Measurements from ENCODE around the gene SNTB2. TPM values are rescaled to one million over a fixed set of nuclear protein-coding genes. Genes with fewer than 3 reads are reported as not detected.

Gene SNTB2
- total RNA-seq, 2 donors from 2014 or later = 33.7 to 53.0 TPM

GRCh38 chr16:69311533-69312387, 124.8 kb downstream of the SNTB2 start:
- no peaks in the 10 kb centered on the region for H3K27me3 ChIP-seq (replicated peaks; ENCODE audit: insufficient read depth)
- WGBS = 2% methylated on average over 40 of the region's 59 CpGs
- H3K36me3 ChIP-seq = peaks cover 6 to 9% of the 10 kb centered on the region in 2 donors
- TF ChIP-seq POLR2A (IDR thresholded peaks at IDR 0.05) = peak; percentile 1
- TF ChIP-seq CTCF (IDR thresholded peaks at IDR 0.05) = no peak
- TF ChIP-seq POLR2AphosphoS5 (IDR thresholded peaks at IDR 0.05) = no peak
- peak overlapping the region; percentile 73 to 88 for H3K4me3 ChIP-seq
- intact Hi-C loops (cut with DNase I) = no loop called here
- peak overlapping the region; percentile 62 to 90 for H3K27ac ChIP-seq
- DNase-seq (ENCODE audit: low spot score) = no peak
- no peaks in the 10 kb centered on the region for H3K9me3 ChIP-seq
- peaks cover 4% of the 10 kb centered on the region for H3K4me1 ChIP-seq (replicated peaks)

DNA sequence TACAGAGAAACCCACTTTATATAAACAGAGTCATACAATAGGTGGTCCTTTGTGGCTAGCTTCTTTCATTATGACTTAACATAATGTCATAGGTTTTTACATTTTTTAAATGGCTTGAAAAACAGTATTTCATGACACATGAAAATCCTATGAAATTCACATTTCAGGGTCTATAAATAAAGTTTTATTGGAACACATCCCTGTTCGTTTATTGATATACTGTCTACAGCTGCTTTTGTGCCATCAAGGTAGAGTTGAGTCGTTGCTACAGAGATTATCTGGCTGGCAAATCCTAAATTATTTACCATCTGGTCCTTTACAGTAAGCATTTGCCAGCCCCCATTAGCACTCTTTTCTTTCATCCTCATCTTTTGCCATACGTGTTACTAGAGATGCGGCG, 126.5 kb downstream of the SNTB2 start:
- intact Hi-C loops (cut with DNase I) = no loop called here
- no peak overlapping the region for H3K27ac ChIP-seq
- no peak overlapping the region for H3K4me3 ChIP-seq
- peaks cover 6 to 17% of the 10 kb centered on the region in 2 donors for H3K36me3 ChIP-seq
- H3K4me1 ChIP-seq (replicated peaks) = peaks cover 4% of the 10 kb centered on the region
- 92% methylated on average over 5 of the region's 5 CpGs for WGBS
- H3K9me3 ChIP-seq = no peaks in the 10 kb centered on the region
- TF ChIP-seq POLR2A (IDR thresholded peaks at IDR 0.05) (no peak), POLR2AphosphoS5 (IDR thresholded peaks at IDR 0.05) (no peak), CTCF (IDR thresholded peaks at IDR 0.05) (no peak)
- no peaks in the 10 kb centered on the region for H3K27me3 ChIP-seq (replicated peaks; ENCODE audit: insufficient read depth)
- no peak for DNase-seq (ENCODE audit: low spot score)

- no peak overlapping the region for H3K4me3 ChIP-seq
- H3K27me3 ChIP-seq (replicated peaks; ENCODE audit: insufficient read depth) = no peaks in the 10 kb centered on the region
- 77% methylated on average over 11 of the region's 11 CpGs for WGBS
- H3K36me3 ChIP-seq = peaks cover 14 to 28% of the 10 kb centered on the region in 2 donors
- intact Hi-C loops (cut with DNase I) = no loop called here
- TF ChIP-seq POLR2AphosphoS5 (IDR thresholded peaks at IDR 0.05) (no peak), CTCF (IDR thresholded peaks at IDR 0.05) (no peak), POLR2A (IDR thresholded peaks at IDR 0.05) (no peak)
- H3K9me3 ChIP-seq = no peaks in the 10 kb centered on the region
- no peak for DNase-seq (ENCODE audit: low spot score)
- no peak overlapping the region for H3K27ac ChIP-seq
- peaks cover 4% of the 10 kb centered on the region for H3K4me1 ChIP-seq (replicated peaks)
These were observed 127.6 kb downstream of the SNTB2 start for GRCh38 chr16:69314534-69314933.

GRCh38 chr16:69315486-69316311, 128.7 kb downstream of the SNTB2 start:
- 83% methylated on average over 30 of the region's 30 CpGs for WGBS
- peaks cover 4% of the 10 kb centered on the region for H3K4me1 ChIP-seq (replicated peaks)
- H3K4me3 ChIP-seq = no peak overlapping the region
- H3K27ac ChIP-seq = no peak overlapping the region
- H3K27me3 ChIP-seq (replicated peaks; ENCODE audit: insufficient read depth) = no peaks in the 10 kb centered on the region
- TF ChIP-seq POLR2AphosphoS5 (IDR thresholded peaks at IDR 0.05) (no peak), CTCF (IDR thresholded peaks at IDR 0.05) (no peak), POLR2A (IDR thresholded peaks at IDR 0.05) (no peak)
- no peaks in the 10 kb centered on the region for H3K9me3 ChIP-seq
- DNase-seq (ENCODE audit: low spot score) = no peak
- H3K36me3 ChIP-seq = peaks cover 24 to 38% of the 10 kb centered on the region in 2 donors
- intact Hi-C loops (cut with DNase I) = no loop called here

Data from prostate gland (tissue), 2 donors.